Vagina (tissue), 2 donors: ENCODE data around the gene CLDN7.

Experiments
- POLR2A ChIP-seq, 2 donors: fragments of 450-650 bp; IDR thresholded peaks; one replicate each; pipeline ENCODE4 v1.6.1; 2017; ENCODE audit warnings: antibody characterized with exemption in 2 of 2, mild to moderate bottlenecking in 2 of 2, moderate library complexity in 2 of 2
- POLR2AphosphoS5 ChIP-seq, 2 donors: sonication (generic); formaldehyde crosslinking; IDR thresholded peaks; one replicate each; pipeline ENCODE4 v1.9.0; 2017; ENCODE audit warnings: antibody characterized with exemption in 2 of 2, mild to moderate bottlenecking in 2 of 2, low read depth in 1 of 2; ENCODE audit not compliant: insufficient read depth in 1 of 2
- TF ChIP-seq, protein P1 (sequence below), 3 experiments: fragments of 450-650 bp in 2 of 3; fragments of 200-600 bp in 1 of 3; sonication (generic) in 1 of 3; IDR thresholded peaks; one replicate each; pipeline ENCODE4 v1.5.1; 2017 to 2019; ENCODE audit warnings: antibody characterized with exemption in 3 of 3, mild to moderate bottlenecking in 2 of 3, moderate library complexity in 2 of 3

DNA sequence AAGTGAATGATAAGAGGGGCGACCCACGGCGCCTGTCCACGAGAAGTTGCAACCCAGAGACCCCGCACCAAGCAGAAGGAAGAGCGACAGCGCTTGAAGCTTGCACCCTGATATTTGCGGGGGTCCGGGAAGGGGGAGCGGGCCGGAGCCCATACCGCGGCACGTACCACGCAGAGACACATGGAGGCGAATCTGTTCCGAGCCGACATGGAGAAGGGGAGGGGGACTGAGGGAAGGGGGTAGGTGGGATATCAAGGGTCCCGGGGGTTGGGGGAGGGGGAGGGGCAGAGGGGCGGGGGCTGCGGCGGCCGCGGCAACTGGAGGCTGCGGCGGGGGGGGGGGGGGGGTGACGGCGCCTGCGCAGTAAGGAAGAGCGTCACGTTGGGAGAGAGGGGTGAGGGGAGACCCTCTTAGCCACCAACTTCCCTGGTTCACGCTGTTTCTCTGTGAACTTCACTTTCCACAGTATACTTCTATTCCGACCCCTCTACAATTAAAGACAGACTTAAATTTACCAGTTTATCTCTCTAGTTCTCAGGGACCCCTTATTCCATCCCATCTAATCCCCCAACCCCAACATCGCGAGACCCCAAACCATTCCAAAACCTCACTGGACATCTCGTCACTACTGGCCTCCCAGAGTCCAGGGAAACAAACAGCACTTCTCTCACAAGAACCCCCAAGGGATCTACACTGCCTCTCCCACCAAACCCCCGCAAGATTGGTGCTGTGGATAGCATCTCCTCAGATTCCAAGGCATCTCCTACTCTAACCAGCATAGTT is 50.6 kb downstream of the CLDN7 start:
- TF ChIP-seq POLR2AphosphoS5 (IDR thresholded peaks at IDR 0.05; ENCODE audit: insufficient read depth in 1 of 2, low read depth in 1 of 2) (no peak), POLR2A (IDR thresholded peaks at IDR 0.05) (no peak)
- TF ChIP-seq, protein P1, sequence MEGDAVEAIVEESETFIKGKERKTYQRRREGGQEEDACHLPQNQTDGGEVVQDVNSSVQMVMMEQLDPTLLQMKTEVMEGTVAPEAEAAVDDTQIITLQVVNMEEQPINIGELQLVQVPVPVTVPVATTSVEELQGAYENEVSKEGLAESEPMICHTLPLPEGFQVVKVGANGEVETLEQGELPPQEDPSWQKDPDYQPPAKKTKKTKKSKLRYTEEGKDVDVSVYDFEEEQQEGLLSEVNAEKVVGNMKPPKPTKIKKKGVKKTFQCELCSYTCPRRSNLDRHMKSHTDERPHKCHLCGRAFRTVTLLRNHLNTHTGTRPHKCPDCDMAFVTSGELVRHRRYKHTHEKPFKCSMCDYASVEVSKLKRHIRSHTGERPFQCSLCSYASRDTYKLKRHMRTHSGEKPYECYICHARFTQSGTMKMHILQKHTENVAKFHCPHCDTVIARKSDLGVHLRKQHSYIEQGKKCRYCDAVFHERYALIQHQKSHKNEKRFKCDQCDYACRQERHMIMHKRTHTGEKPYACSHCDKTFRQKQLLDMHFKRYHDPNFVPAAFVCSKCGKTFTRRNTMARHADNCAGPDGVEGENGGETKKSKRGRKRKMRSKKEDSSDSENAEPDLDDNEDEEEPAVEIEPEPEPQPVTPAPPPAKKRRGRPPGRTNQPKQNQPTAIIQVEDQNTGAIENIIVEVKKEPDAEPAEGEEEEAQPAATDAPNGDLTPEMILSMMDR (IDR thresholded peaks at IDR 0.05), result no peak
